ENCODE data around the gene EGFR. TPM values are rescaled to one million over a fixed set of nuclear protein-coding genes. Genes with fewer than 3 reads are reported as not detected.
A peak's percentile ranks its signal among the peaks of the same experiment; 100 is the strongest.

EGFR gene
- total RNA-seq, 1 experiment from 2014 or later = 50.0 TPM

GRCh38 chr7:55105952-55106351 lies 87.1 kb downstream of the EGFR start:
- H3K4me1 ChIP-seq (ENCODE audit: insufficient read depth, low read length) = peaks cover 42% of the 10 kb centered on the region
- peaks cover 6% of the 10 kb centered on the region; the same call in 1 of the 2 replicates for H3K36me3 ChIP-seq (ENCODE audit: low read depth, low read length)
- no peak for TF ChIP-seq CTCF (conservative IDR thresholded peaks at IDR 0.05; ENCODE audit: low read depth, low read length)
- no peak for TF ChIP-seq EZH2phosphoT487 (IDR thresholded peaks at IDR 0.05; ENCODE audit: borderline replicate concordance, low read length)
- no peak for TF ChIP-seq EZH2 (IDR thresholded peaks at IDR 0.05; ENCODE audit: low read length, unreplicated experiment)
- no TSS peak for BruUV-seq (replicated peaks)
- no peaks in the 10 kb centered on the region for H3F3A ChIP-seq (ENCODE audit: low read length, unreplicated experiment)
- H3K9ac ChIP-seq (ENCODE audit: low read length) = no peak overlapping the region
- no peak overlapping the region for H3K27ac ChIP-seq (ENCODE audit: low read length)
- H3K79me2 ChIP-seq (ENCODE audit: low read length) = peaks cover 91% of the 10 kb centered on the region
- H3K9me3 ChIP-seq (ENCODE audit: low read length) = no peaks in the 10 kb centered on the region
- no peak for DNase-seq
- intact Hi-C loops (cut with micrococcal nuclease) = no loop called here
- no peaks in the 10 kb centered on the region for H4K20me1 ChIP-seq (ENCODE audit: low read length)
- H3K9me2 ChIP-seq (replicated peaks; ENCODE audit: low read length) = no peaks in the 10 kb centered on the region
- H3K4me3 ChIP-seq (ENCODE audit: low read length) = no peak overlapping the region
- ATAC-seq = no peak
- no peaks in the 10 kb centered on the region for H3K27me3 ChIP-seq (ENCODE audit: low read length)
- no peak overlapping the region for H3K4me2 ChIP-seq (ENCODE audit: low read length)
- ChIA-PET CTCF (no interaction called here), POLR2A (ENCODE audit: unreplicated experiment) (no interaction called here)
- H2AFZ ChIP-seq (ENCODE audit: low read length) = no peak overlapping the region

- Histone ChIP-seq H3K9me3 (ENCODE audit: low read length) (no peaks in the 10 kb centered on the region), H4K20me1 (ENCODE audit: low read length) (no peaks in the 10 kb centered on the region), H3F3A (ENCODE audit: low read length, unreplicated experiment) (no peaks in the 10 kb centered on the region), H3K4me3 (ENCODE audit: low read length) (no peak overlapping the region), H3K9me2 (replicated peaks; ENCODE audit: low read length) (no peaks in the 10 kb centered on the region), H2AFZ (ENCODE audit: low read length) (no peak overlapping the region), H3K79me2 (ENCODE audit: low read length) (peaks cover 94% of the 10 kb centered on the region), H3K36me3 (ENCODE audit: low read depth, low read length) (no peaks in the 10 kb centered on the region), H3K4me2 (ENCODE audit: low read length) (peak overlapping the region; percentile 72), H3K9ac (ENCODE audit: low read length) (peak overlapping the region; percentile 59), H3K4me1 (ENCODE audit: insufficient read depth, low read length) (peaks cover 42% of the 10 kb centered on the region), H3K27me3 (ENCODE audit: low read length) (no peaks in the 10 kb centered on the region), H3K27ac (ENCODE audit: low read length) (peak overlapping the region; percentile 91)
- DNase-seq = peak; percentile 58
- TF ChIP-seq EZH2 (IDR thresholded peaks at IDR 0.05; ENCODE audit: low read length, unreplicated experiment) (no peak), EZH2phosphoT487 (IDR thresholded peaks at IDR 0.05; ENCODE audit: borderline replicate concordance, low read length) (no peak), CTCF (conservative IDR thresholded peaks at IDR 0.05; ENCODE audit: low read depth, low read length) (no peak)
- CTCF ChIA-PET = no interaction called here
- intact Hi-C loops (cut with micrococcal nuclease) = loop anchor here (2.0 kb wide), 1 partner anchor 25 kb away; no protein-coding TSS in a partner anchor
- no TSS peak for BruUV-seq (replicated peaks)
- peak; percentile 45 for ATAC-seq
- POLR2A ChIA-PET (ENCODE audit: unreplicated experiment) = no interaction called here
Measured at GRCh38 chr7:55107946-55108345, 89.1 kb downstream of the EGFR start.

GRCh38 chr7:55108401-55108800 lies 89.6 kb downstream of the EGFR start:
- no peak overlapping the region for H2AFZ ChIP-seq (ENCODE audit: low read length)
- H3F3A ChIP-seq (ENCODE audit: low read length, unreplicated experiment) = no peaks in the 10 kb centered on the region
- no peaks in the 10 kb centered on the region for H3K9me2 ChIP-seq (replicated peaks; ENCODE audit: low read length)
- TF ChIP-seq EZH2 (IDR thresholded peaks at IDR 0.05; ENCODE audit: low read length, unreplicated experiment) (no peak), EZH2phosphoT487 (IDR thresholded peaks at IDR 0.05; ENCODE audit: borderline replicate concordance, low read length) (no peak), CTCF (conservative IDR thresholded peaks at IDR 0.05; ENCODE audit: low read depth, low read length) (no peak)
- intact Hi-C loops (cut with micrococcal nuclease) = loop anchor here (2.0 kb wide), 1 partner anchor 24 kb away; no protein-coding TSS in a partner anchor
- peak overlapping the region; percentile 59 for H3K9ac ChIP-seq (ENCODE audit: low read length)
- ChIA-PET POLR2A (ENCODE audit: unreplicated experiment) (no interaction called here), CTCF (no interaction called here)
- H3K4me3 ChIP-seq (ENCODE audit: low read length) = peak overlapping the region; percentile 28; the same call in 1 of the 2 replicates
- H3K4me1 ChIP-seq (ENCODE audit: insufficient read depth, low read length) = peaks cover 42% of the 10 kb centered on the region
- H3K36me3 ChIP-seq (ENCODE audit: low read depth, low read length) = no peaks in the 10 kb centered on the region
- no TSS peak for BruUV-seq (replicated peaks)
- no peak for DNase-seq
- peak overlapping the region; percentile 91 for H3K27ac ChIP-seq (ENCODE audit: low read length)
- no peaks in the 10 kb centered on the region for H4K20me1 ChIP-seq (ENCODE audit: low read length)
- H3K4me2 ChIP-seq (ENCODE audit: low read length) = peak overlapping the region; percentile 72
- no peak for ATAC-seq
- no peaks in the 10 kb centered on the region for H3K27me3 ChIP-seq (ENCODE audit: low read length)
- H3K9me3 ChIP-seq (ENCODE audit: low read length) = no peaks in the 10 kb centered on the region
- peaks cover 94% of the 10 kb centered on the region for H3K79me2 ChIP-seq (ENCODE audit: low read length)
